ENCODE data around the gene B3GNT7. TPM values are rescaled to one million over a fixed set of nuclear protein-coding genes. Genes with fewer than 3 reads are reported as not detected.

Gene B3GNT7
- total and polyA plus RNA-seq, 12 donors, result 2.2 to 71.6 (median 47.7) TPM

- Histone ChIP-seq H3K27ac (peak overlapping the region in 2 of 5 donors; percentile 50 to 89), H3K27me3 (no peaks in the 10 kb centered on the region), H3K9me3 (replicated peaks in 1 of 3) (no peaks in the 10 kb centered on the region), H3K4me1 (replicated peaks in 1 of 2) (peaks cover 18 to 32% of the 10 kb centered on the region in 2 donors), H3K36me3 (replicated peaks in 1 of 2) (no peaks in the 10 kb centered on the region), H3K4me3 (no peak overlapping the region)
- intact Hi-C loops (cut with DNase I), result loop anchor here (5.0 to 10.0 kb wide), 3 partner anchors 118 to 306 kb away; no protein-coding TSS in a partner anchor
- DNase-seq, result no peak
- 84 to 100% (median 87%) methylated on average over 5 to 6 of the region's 6 CpGs for WGBS, 4 donors
- TF ChIP-seq CTCF (IDR thresholded peaks at IDR 0.05) (peak in 3 of 6 experiments; percentile 21 to 41 (median 37)), POLR2A (IDR thresholded peaks at IDR 0.05) (no peak)
Observed at GRCh38 chr2:231410293-231411004, 14.9 kb downstream of the B3GNT7 start.

- Histone ChIP-seq H3K4me3 (no peak overlapping the region), H3K36me3 (replicated peaks in 1 of 2) (no peaks in the 10 kb centered on the region), H3K27ac (peak overlapping the region in 1 of 5 donors; percentile 63), H3K9me3 (replicated peaks in 1 of 3) (no peaks in the 10 kb centered on the region), H3K27me3 (no peaks in the 10 kb centered on the region), H3K4me1 (replicated peaks in 1 of 2) (peaks cover 13 to 24% of the 10 kb centered on the region in 2 donors)
- TF ChIP-seq CTCF (IDR thresholded peaks at IDR 0.05) (no peak), POLR2A (IDR thresholded peaks at IDR 0.05) (no peak)
- 74 to 83% (median 78%) methylated on average over 3 of the region's 3 CpGs for WGBS, 4 donors
- intact Hi-C loops (cut with DNase I), result loop anchor here (5.0 to 10.0 kb wide), 3 partner anchors 119 to 306 kb away; no protein-coding TSS in a partner anchor
- DNase-seq, result no peak
Observed at GRCh38 chr2:231411237-231411636, 15.7 kb downstream of the B3GNT7 start.

GRCh38 chr2:231411831-231412617, 16.5 kb downstream of the B3GNT7 start:
- TF ChIP-seq CTCF (IDR thresholded peaks at IDR 0.05) (peak; percentile 81 to 92 (median 85)), POLR2A (IDR thresholded peaks at IDR 0.05) (no peak)
- 2 to 4% (median 3%) methylated on average over 16 to 67 of the region's 67 CpGs for WGBS, 4 donors
- DNase-seq, result peak; percentile 89 to 96 (median 93)
- H3K4me1 ChIP-seq (replicated peaks in 1 of 2), result peaks cover 6 to 17% of the 10 kb centered on the region in 2 donors
- H3K4me3 ChIP-seq, result peak overlapping the region in 3 of 4 donors; percentile 39 to 79 (median 44)
- no peaks in the 10 kb centered on the region for H3K27me3 ChIP-seq
- H3K9me3 ChIP-seq (replicated peaks in 1 of 3), result no peaks in the 10 kb centered on the region
- intact Hi-C loops (cut with DNase I), result loop anchor here (5.0 to 10.0 kb wide), 3 partner anchors 120 to 307 kb away; no protein-coding TSS in a partner anchor
- no peaks in the 10 kb centered on the region for H3K36me3 ChIP-seq (replicated peaks in 1 of 2)
- peak overlapping the region in 4 of 5 donors; percentile 46 to 92 (median 74) for H3K27ac ChIP-seq

GRCh38 chr2:231412618-231412963, 17.1 kb downstream of the B3GNT7 start:
- DNase-seq, result no peak
- intact Hi-C loops (cut with DNase I), result loop anchor here (5.0 to 10.0 kb wide), 3 partner anchors 120 to 308 kb away; no protein-coding TSS in a partner anchor

More at GRCh38 chr2:231412618-231412963, 17.1 kb downstream of the B3GNT7 start:
- H3K4me1 ChIP-seq (replicated peaks in 1 of 2), result peaks cover 0 to 11% of the 10 kb centered on the region in 2 donors
- peak overlapping the region in 1 of 4 donors; percentile 79 for H3K4me3 ChIP-seq
- no peaks in the 10 kb centered on the region for H3K27me3 ChIP-seq
- peak overlapping the region in 2 of 5 donors; percentile 85 to 92 for H3K27ac ChIP-seq
- H3K9me3 ChIP-seq (replicated peaks in 1 of 3), result no peaks in the 10 kb centered on the region
- no peaks in the 10 kb centered on the region for H3K36me3 ChIP-seq (replicated peaks in 1 of 2)
- TF ChIP-seq POLR2A (IDR thresholded peaks at IDR 0.05), result no peak
- peak in 3 of 6 experiments; percentile 3 to 8 (median 8) for TF ChIP-seq CTCF (IDR thresholded peaks at IDR 0.05)
- WGBS, 4 donors, result 8 to 45% (median 33%) methylated on average over 4 to 9 of the region's 9 CpGs
